ENCODE data around the gene SCGB1C2.
"Not testable (repeated sequence)": the region's sequence is repeated elsewhere in the genome, so short reads cannot be mapped to it uniquely, and the experiment has no call there.

Gene SCGB1C2

DNA sequence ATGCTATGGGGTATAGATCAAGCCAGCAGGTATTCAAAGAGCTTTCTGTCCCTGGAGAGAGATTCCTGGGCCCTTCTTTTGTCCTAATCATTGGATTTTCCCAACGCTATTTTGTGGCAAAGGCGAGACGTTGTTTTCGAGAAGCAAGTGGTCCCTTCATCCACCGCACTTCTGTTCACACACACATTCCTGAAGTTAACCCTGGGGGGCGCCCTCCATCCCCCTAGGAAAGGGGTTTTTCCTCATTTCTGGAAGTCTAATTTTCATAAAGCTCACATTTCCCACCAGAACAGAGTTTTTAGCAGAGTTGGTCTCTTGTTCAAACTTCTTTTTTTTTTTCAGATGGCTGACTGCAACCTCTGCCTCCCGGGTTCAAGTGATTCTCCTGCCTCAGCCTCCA lies 11.9 kb downstream of the SCGB1C2 start:
- DNase-seq, result no peak

GRCh38 chr17:149897-150584 lies 12.7 kb downstream of the SCGB1C2 start:
- DNase-seq, result no peak

- no peak for DNase-seq
Measured at GRCh38 chr17:151004-151403, 13.6 kb downstream of the SCGB1C2 start.

DNA sequence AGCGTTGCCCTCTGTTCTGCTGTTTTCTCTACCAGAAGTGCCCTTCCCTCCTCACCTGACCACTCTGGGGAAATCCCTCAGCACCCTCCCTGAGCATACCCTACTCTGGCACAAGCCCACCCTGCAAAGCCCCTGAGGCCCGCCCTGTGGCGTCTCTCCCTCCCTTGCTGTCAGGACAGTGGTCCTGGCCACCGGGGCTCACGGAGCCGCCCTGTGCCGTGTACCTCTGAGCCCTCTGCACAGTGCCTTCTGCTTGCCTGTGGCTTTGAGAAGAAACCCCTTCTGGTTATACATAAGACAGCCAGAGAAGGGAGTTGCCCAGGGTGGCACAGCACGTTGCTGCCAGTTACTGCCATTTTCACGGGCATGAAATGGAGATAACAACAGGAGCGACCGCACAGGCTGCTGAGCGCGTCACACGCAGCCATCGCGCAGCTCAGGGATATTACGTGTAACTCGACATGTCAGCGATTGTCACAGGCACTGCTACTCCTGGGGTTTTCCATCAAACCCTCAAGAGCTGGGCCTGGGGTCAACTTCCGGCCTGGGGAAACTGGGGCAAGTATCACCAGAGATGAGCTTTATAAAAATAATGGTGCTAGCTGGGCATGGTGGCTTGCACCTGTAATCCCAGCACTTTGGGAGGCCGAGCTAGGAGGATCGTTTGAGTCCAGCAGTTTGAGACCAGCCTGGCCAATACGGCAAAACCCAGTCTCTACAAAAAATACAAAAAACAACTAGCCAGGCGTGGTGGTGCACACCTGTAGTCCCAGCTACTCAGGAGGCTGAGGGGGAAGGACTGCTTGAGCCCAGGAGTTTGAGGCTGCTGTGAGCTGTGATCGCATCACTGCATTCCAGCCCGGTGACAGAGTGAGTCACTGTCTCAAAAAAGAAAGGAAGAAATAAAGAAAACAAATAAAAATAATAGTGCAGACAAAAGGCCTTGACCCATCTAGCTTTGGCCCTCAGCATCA lies 14.8 kb downstream of the SCGB1C2 start:
- no peak for DNase-seq

DNA sequence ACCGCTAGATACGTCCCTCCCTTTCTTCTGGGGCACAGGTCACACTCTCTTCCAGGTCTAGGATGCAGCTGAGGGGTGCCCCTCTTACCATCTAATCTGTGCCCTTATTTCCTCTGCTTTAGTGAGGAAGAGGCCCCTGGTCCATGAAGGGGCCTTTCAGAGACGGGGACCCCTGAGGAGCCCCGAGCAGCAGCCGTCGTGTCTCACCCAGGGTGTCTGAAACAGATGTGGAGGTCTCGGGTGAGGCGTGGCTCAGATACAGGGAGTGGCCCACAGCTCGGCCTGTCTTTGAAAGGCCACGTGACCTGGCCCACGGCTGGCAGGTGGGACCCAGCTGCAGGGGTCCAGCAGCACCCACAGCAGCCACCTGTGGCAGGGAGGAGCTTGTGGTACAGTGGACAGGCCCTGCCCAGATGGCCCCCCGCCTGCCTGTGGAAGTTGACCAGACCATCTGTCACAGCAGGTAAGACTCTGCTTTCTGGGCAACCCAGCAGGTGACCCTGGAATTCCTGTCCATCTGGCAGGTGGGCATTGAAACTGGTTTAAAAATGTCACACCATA lies 15.6 kb downstream of the SCGB1C2 start:
- DNase-seq, result no peak

GRCh38 chr17:153851-154250 lies 16.5 kb downstream of the SCGB1C2 start:
- DNase-seq, result no peak

- no peak for DNase-seq
Measured at GRCh38 chr17:155576-155975, 18.2 kb downstream of the SCGB1C2 start.

DNA sequence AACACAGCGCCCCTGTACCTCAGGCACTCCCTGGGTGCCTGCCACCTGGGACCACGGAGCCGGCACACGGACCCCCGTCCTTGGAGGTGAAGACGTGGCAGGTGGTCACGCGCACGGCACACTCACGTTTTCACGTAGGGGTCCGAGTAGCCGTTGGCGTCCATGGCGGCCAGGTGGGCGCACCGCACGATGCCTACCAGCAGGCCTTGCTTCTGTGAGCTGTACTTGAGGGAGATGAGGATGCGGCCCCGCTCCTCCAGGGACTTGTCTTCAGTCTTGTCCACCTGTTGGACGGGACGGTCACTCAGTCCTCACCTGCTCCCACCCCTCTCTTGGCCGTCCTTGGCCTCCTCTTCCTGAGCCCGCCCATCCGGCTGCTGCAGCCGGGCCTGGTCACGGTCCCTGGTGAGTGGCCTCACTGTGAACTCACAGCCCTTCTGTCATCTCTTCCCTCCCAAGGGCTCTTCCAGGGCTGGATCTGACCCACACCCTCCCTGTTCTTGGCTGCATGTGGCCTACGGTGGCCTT lies 18.8 kb downstream of the SCGB1C2 start:
- DNase-seq, result no peak

- DNase-seq, result no peak
Measured at GRCh38 chr17:156946-157345, 19.6 kb downstream of the SCGB1C2 start.

GRCh38 chr17:157901-158300 lies 20.5 kb downstream of the SCGB1C2 start:
- no peak for DNase-seq

GRCh38 chr17:158379-158778 lies 21.0 kb downstream of the SCGB1C2 start:
- DNase-seq, result no peak

GRCh38 chr17:159609-160008 lies 22.2 kb downstream of the SCGB1C2 start:
- DNase-seq, result no peak

DNA sequence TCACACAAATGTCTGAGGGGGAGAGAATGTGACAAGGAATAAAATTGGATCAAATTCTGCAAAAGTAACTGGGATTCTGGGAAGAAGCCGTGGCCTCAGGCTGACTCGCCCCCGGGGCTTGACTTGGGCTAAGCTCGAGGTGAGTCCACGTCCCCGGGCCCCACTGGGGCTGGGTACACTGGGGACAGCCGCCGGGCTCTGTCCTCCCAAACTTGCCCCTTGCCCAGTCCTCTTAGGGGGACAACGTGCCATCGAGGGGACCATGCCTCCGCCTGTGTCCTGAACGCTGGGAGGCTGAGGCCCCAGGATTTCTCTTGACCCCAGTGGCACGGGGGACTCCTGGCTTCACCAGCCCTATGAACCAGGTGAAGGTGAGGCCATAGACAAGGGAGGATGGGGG lies 23.0 kb downstream of the SCGB1C2 start:
- no peak for DNase-seq

- DNase-seq, result no peak
Measured at GRCh38 chr17:161481-161880, 24.1 kb downstream of the SCGB1C2 start.

GRCh38 chr17:162689-163088 lies 25.3 kb downstream of the SCGB1C2 start:
- DNase-seq, result no peak

DNA sequence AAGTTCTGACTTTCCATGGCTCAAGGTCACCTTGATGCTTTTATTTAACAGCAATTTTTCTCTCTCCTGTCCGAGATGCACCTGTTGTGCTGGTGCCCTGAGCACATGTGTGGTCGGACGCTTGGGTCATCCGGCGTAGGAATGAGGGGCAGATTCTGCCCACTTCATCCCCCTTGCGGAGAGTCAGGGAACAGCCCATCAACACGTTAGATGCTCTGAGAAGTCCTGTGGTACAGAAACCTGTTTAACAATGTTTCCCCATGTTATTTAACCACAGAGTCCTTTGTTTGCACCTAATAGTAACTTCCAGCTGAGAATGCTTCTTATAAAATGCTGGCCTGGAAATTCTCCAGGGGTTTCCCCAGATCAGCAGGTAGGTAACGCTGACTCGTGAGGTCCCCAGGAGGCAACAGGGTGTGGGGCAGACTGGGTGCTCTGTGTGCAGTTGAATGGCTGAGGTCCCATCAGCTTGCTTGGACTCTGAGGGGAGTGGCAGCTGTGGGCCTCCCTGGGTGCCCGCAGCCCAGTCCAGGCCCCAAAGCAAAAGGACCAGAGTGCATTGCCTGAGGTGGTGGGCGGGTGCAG lies 26.2 kb downstream of the SCGB1C2 start:
- no peak for DNase-seq

DNA sequence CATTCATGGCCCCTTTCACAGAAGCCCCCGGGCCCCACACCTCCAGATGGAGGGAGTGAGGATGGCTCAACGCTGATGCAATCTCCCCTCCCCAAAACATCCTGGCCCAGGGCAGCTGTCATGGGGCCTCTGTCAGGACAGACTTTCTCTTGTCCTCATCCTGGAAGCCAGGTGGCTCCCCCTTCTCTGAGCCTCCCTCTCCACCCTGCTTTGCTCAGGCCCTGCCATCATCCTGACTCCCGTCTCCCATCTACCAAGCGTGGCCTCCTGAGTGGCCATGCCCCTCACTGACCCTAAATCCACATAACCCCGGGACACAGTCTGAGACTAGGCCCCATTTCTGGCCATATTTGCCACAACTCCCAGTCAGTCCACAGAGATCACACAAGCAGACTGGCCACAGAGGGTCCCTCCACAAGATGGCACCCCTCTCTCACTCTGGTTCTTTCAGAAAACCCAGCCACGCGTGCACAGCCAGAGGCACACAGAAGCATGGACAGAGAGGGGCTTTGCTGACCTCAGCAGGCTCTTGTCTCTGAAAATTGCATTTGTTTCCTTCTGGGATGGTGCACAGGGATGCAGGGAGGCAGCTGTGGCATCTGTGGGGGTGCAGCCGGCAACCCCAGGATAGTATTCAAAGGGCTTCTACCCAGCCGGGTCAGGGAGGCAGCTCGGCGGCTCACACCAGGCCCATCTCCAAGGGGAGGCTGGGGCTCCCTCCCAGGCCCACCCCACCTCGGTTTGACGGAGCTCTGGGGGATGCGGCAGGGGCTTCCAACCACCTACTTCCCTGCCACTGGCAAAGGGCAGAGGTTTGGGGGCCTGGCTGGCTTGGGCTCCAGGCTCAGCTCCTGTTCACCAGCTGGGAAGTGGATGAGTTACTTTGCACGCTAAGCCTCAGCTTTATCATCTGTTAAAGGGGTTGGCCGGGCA lies 27.2 kb downstream of the SCGB1C2 start:
- no peak for DNase-seq

- DNase-seq, result no peak
Measured at GRCh38 chr17:165939-166338, 28.6 kb downstream of the SCGB1C2 start.

DNA sequence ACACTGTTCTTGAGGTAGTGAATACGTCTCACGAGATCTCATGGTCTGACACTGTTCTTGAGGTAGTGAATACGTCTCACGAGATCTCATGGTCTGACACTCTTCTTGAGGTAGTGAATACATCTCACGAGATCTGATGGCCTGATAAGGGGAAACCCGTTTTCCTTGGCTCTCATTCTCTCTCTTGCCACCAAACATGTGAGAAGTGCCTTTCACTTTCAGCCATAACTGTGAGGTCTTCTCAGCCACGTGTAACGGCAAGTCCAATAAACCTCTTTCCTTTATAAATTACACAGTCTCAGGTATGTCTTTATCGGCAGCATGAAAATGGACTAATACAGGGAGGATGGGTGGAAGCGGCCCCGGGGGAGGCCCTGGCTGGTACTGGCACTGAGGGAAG lies 31.2 kb downstream of the SCGB1C2 start:
- DNase-seq, result not testable (repeated sequence)

GRCh38 chr17:170130-170670 lies 32.8 kb downstream of the SCGB1C2 start:
- no peak for DNase-seq

GRCh38 chr17:171871-172270 lies 34.5 kb downstream of the SCGB1C2 start:
- DNase-seq, result no peak

- DNase-seq, result no peak
Measured at GRCh38 chr17:172401-172800, 35.0 kb downstream of the SCGB1C2 start.

Data from activated T-cell treated with anti-CD3 and anti-CD28 coated beads for 4 hours (primary cell).